ENCODE data around the gene LRP2BP.

DNA sequence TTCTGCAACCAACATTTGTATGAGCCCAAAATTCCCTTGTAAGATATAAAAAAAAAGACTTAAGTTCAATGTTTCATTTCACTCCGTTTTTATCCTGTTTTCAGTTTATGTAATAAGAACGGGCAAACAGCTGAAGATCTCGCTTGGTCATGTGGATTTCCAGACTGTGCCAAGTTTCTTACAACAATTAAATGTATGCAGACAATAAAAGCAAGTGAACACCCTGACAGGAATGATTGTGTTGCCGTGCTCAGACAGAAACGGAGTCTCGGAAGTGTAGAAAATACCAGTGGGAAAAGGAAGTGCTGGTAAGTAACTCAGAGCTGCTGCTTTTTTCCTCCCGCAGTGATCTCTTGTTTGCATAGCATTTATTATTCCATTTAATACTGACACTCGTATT is 3.7 kb upstream of the LRP2BP start:
- TF ChIP-seq, protein P1, sequence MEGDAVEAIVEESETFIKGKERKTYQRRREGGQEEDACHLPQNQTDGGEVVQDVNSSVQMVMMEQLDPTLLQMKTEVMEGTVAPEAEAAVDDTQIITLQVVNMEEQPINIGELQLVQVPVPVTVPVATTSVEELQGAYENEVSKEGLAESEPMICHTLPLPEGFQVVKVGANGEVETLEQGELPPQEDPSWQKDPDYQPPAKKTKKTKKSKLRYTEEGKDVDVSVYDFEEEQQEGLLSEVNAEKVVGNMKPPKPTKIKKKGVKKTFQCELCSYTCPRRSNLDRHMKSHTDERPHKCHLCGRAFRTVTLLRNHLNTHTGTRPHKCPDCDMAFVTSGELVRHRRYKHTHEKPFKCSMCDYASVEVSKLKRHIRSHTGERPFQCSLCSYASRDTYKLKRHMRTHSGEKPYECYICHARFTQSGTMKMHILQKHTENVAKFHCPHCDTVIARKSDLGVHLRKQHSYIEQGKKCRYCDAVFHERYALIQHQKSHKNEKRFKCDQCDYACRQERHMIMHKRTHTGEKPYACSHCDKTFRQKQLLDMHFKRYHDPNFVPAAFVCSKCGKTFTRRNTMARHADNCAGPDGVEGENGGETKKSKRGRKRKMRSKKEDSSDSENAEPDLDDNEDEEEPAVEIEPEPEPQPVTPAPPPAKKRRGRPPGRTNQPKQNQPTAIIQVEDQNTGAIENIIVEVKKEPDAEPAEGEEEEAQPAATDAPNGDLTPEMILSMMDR (IDR thresholded peaks at IDR 0.05), result no peak
- TF ChIP-seq POLR2A (IDR thresholded peaks at IDR 0.05), result no peak

All from lower leg skin (tissue), 3 donors.